Nephron progenitor cell (in vitro differentiated cells): Measurements from ENCODE around the gene MCF2L2.

Experiments
- DNase-seq: peaks from one replicate; pipeline ENCODE4 v3.0.0; 2021
- H3K27ac Mint-ChIP-seq: 2 replicates; pipeline ENCODE4 v1.8.0; 2021; ENCODE audit warnings: mild to moderate bottlenecking, moderate library complexity, mixed read lengths
- H3K27me3 Mint-ChIP-seq: 2 replicates; pipeline ENCODE4 v1.8.0; 2021; ENCODE audit warnings: mild to moderate bottlenecking, low read depth, mixed read lengths; ENCODE audit not compliant: poor library complexity
- H3K36me3 Mint-ChIP-seq: 2 replicates; pipeline ENCODE4 v1.8.0; 2021; ENCODE audit warnings: low read depth, mixed read lengths
- H3K4me1 Mint-ChIP-seq: 2 replicates; pipeline ENCODE4 v1.8.0; 2021; ENCODE audit warnings: mixed read lengths
- H3K4me3 Mint-ChIP-seq: 2 replicates; pipeline ENCODE4 v1.8.0; 2021; ENCODE audit warnings: mild to moderate bottlenecking, moderate library complexity, mixed read lengths
- H3K9me3 Mint-ChIP-seq: 2 replicates; pipeline ENCODE4 v1.8.0; 2021; ENCODE audit warnings: mild to moderate bottlenecking, moderate library complexity, mixed read lengths
- TF ChIP-seq, protein P1 (sequence below): fragments of 200-600 bp; sonication (generic); IDR thresholded peaks from 2 replicates; pipeline ENCODE4 v1.5.0; 2021; ENCODE audit warnings: antibody characterized with exemption

The MCF2L2 gene

DNA sequence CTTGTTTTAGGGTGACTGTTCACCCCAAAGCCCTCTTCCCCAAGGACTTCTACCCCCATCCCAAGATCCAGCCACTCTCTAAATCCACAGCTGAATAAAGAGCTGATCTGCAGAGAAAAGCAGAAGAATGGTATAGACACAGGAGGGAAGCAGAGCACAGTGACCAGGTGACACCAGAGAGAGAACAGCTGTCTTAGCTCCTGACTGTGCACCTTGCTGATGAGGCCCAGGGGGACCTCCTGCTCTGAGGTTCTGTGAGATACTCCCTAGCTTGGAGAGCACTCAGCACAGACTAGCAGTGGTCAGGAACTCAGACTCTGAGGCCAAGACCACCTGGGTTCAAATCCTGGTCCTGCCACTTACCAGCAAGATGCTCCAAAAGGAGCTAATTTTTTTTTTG lies 17.7 kb downstream of the MCF2L2 start:
- no peak overlapping the region for H3K4me3 Mint-ChIP-seq
- H3K27me3 Mint-ChIP-seq: peaks cover 3% of the 10 kb centered on the region
- no peaks in the 10 kb centered on the region for H3K36me3 Mint-ChIP-seq
- TF ChIP-seq, protein P1, sequence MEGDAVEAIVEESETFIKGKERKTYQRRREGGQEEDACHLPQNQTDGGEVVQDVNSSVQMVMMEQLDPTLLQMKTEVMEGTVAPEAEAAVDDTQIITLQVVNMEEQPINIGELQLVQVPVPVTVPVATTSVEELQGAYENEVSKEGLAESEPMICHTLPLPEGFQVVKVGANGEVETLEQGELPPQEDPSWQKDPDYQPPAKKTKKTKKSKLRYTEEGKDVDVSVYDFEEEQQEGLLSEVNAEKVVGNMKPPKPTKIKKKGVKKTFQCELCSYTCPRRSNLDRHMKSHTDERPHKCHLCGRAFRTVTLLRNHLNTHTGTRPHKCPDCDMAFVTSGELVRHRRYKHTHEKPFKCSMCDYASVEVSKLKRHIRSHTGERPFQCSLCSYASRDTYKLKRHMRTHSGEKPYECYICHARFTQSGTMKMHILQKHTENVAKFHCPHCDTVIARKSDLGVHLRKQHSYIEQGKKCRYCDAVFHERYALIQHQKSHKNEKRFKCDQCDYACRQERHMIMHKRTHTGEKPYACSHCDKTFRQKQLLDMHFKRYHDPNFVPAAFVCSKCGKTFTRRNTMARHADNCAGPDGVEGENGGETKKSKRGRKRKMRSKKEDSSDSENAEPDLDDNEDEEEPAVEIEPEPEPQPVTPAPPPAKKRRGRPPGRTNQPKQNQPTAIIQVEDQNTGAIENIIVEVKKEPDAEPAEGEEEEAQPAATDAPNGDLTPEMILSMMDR: no peak
- H3K27ac Mint-ChIP-seq: no peak overlapping the region
- no peak for DNase-seq
- no peaks in the 10 kb centered on the region for H3K4me1 Mint-ChIP-seq
- no peaks in the 10 kb centered on the region for H3K9me3 Mint-ChIP-seq

DNA sequence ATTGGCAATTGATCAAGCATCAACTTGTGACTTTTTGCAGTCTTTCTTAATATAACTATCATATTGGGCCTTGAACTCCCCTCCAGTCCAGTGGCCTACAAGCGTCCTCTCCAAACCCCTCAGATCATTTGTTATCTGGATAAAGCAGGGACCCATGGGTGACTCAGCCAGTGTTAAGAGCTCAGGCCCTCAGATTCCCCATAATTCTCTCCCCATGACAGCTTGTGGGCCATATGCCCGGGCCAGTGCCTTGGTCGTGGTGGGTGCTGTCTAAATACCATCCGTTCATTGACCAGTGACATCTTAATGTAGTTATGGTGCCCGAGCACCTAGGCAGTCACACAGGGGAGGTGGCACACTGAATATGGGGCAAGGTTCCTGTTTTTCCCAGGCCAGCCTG lies 18.1 kb downstream of the MCF2L2 start:
- Mint-ChIP-seq H3K4me3 (no peak overlapping the region), H3K9me3 (no peaks in the 10 kb centered on the region), H3K27ac (no peak overlapping the region), H3K4me1 (no peaks in the 10 kb centered on the region), H3K27me3 (peaks cover 3% of the 10 kb centered on the region), H3K36me3 (no peaks in the 10 kb centered on the region)
- no peak for DNase-seq
- TF ChIP-seq, protein P1: no peak

DNA sequence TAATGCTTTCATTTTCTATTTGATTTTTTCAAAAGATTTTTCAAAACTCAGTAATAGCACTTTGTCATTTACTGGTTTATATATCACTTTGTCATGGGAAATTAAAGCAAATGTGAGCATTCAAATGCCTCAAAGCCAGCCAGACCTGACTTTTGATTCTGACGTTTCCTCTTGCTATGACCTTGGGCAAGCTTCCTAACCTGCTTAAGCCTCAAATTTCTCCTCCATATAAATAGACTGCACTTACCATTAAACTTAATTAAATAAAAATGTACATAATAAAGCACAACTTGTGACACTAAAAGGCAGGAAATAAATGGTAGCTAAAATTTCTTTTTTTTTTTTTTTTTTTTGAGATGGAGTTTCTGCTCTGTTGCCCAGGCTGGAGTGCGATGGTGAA lies 19.2 kb downstream of the MCF2L2 start:
- no peaks in the 10 kb centered on the region for H3K4me1 Mint-ChIP-seq
- DNase-seq: no peak
- TF ChIP-seq, protein P1: no peak
- no peaks in the 10 kb centered on the region for H3K9me3 Mint-ChIP-seq
- no peak overlapping the region for H3K27ac Mint-ChIP-seq
- no peaks in the 10 kb centered on the region for H3K27me3 Mint-ChIP-seq
- H3K4me3 Mint-ChIP-seq: no peak overlapping the region
- H3K36me3 Mint-ChIP-seq: no peaks in the 10 kb centered on the region

DNA sequence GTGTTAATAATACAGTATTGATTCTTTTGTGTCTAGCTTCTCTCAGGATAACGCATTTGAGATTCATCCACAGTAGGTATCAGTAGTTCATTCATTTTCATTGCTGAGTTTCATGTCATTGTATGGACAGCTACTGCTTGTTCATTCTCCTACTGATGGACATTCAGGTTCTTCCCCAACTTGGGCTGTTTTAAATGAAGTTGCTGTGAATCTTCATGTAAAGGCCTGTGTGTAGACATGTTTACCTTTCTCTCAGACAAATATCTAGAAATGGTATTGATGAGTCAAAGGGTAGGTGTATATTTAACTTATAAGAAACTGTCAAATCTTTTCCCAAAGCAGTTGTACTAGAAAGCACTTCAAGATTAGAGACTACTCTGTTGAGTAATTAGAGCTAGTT lies 26.7 kb downstream of the MCF2L2 start:
- peaks cover 12% of the 10 kb centered on the region for H3K4me1 Mint-ChIP-seq
- H3K9me3 Mint-ChIP-seq: no peaks in the 10 kb centered on the region
- H3K27me3 Mint-ChIP-seq: peaks cover 6% of the 10 kb centered on the region
- H3K27ac Mint-ChIP-seq: no peak overlapping the region
- no peak for DNase-seq
- H3K36me3 Mint-ChIP-seq: no peaks in the 10 kb centered on the region
- TF ChIP-seq, protein P1: no peak
- no peak overlapping the region for H3K4me3 Mint-ChIP-seq

DNA sequence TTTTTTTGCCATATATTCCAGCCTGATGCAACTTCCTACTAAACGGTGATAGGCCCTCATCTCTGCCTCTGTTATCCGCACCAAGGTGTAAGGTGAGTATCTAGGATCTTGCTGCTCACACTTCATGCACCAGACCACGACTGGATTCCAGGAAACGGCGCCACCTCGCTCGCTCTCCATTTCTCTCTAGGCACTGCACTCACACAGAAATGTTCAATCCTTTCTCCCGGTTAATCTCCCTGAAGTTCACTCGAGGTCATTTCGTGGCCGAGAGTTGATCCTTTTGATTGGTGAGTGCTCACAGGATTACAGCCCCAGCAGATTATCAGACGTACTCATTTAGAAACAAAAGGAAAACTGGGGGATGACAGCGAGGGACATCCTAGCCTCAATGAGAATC lies 28.1 kb downstream of the MCF2L2 start:
- Mint-ChIP-seq H3K9me3 (no peaks in the 10 kb centered on the region), H3K36me3 (no peaks in the 10 kb centered on the region), H3K4me3 (no peak overlapping the region), H3K27ac (no peak overlapping the region), H3K4me1 (peaks cover 12% of the 10 kb centered on the region), H3K27me3 (peaks cover 6% of the 10 kb centered on the region)
- DNase-seq: no peak
- TF ChIP-seq, protein P1: no peak

DNA sequence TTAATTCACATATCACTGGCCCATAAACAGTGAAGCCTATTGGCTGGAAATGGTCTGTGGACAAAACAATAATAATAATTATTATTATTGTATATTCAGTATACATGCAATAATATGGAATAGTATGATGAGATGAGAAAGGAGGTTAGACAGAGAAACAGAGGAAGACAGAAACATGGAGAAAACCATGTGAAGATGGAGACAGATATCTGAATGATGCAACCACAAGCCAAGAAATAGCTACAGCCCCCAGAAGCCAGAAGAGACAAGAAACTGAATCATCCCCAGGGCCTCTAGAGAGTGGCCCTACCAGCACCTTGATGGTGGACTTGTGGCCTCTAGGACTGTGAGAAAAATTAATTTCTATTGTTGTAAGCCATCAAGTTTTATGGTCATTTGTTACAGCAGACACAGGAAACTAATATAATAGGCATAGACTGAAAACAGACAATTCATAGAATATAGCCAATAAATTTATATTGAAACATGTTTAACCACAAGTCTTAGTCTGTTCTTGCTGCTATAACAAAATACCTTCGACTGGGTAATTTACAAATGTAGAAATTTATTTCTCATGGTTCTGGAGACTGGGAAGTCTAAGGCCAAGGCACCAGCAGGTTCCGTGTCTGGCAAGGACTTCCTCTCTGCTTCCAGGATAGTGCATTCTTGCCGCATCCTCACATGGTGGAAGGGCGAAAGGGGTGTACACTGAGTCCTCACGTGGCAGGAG lies 31.6 kb downstream of the MCF2L2 start:
- Mint-ChIP-seq H3K9me3 (no peaks in the 10 kb centered on the region), H3K36me3 (no peaks in the 10 kb centered on the region), H3K27me3 (peaks cover 3% of the 10 kb centered on the region), H3K4me1 (peaks cover 27% of the 10 kb centered on the region), H3K4me3 (no peak overlapping the region), H3K27ac (no peak overlapping the region)
- TF ChIP-seq, protein P1: no peak
- DNase-seq: no peak
